B cell (primary cell): ENCODE measurements around the gene OR2J1. TPM values are rescaled to one million over a fixed set of nuclear protein-coding genes. Genes with fewer than 3 reads are reported as not detected.

Experiments
- ATAC-seq: fragments of 200-7000 bp; cut with Tn5 transposase; one replicate; pipeline ENCODE4 v1.10.0; 2021; ENCODE audit warnings: low read depth, mild to moderate bottlenecking, moderate number of reproducible peaks, moderate library complexity
- CTCF ChIA-PET: fragments of 350-600 bp; sonication (Branson Sonifier 250); formaldehyde crosslinking; loops from one replicate; lab custom pipeline; 2021; ENCODE audit warnings: antibody characterized with exemption, inconsistent platforms; lab: Charles Lee
- POLR2A ChIA-PET: fragments of 350-600 bp; sonication (Branson Sonifier 250); formaldehyde crosslinking; loops from one replicate; lab custom pipeline; 2021; ENCODE audit warnings: antibody characterized with exemption; lab: Charles Lee
- DNase-seq: peaks from one replicate; pipeline ENCODE4 v3.0.0; 2013
- H2AFZ ChIP-seq: 2 replicates; pipeline ENCODE4 v1.6.1; 2012; ENCODE audit warnings: mild to moderate bottlenecking, low read depth, low read length; ENCODE audit not compliant: insufficient read depth, poor library complexity, severe bottlenecking
- H3K27ac ChIP-seq, 2 donors: 1 replicate in 1 of 2; 2 replicates in 1 of 2; pipeline ENCODE4 v1.5.1; 2012 to 2013; ENCODE audit warnings: low read length in 2 of 2, mild to moderate bottlenecking in 2 of 2, moderate library complexity in 1 of 2
- H3K27me3 ChIP-seq, 4 experiments: fragments of 200-600 bp in 1 of 4; sonication (generic) in 1 of 4; replicated peaks in 1 of 4; 1 replicate in 2 of 4; 2 replicates in 2 of 4; pipeline versions ENCODE4 v1.6.1 to v1.7.0; 2013 to 2016; ENCODE audit warnings: low read length in 3 of 4, mild to moderate bottlenecking in 2 of 4, mixed read lengths in 1 of 4, moderate library complexity in 1 of 4; ENCODE audit not compliant: insufficient read depth in 4 of 4, control insufficient read depth in 3 of 4; ENCODE audit errors: control extremely low read depth in 1 of 4
- H3K36me3 ChIP-seq, 2 experiments: replicated peaks in 1 of 2; 1 replicate in 1 of 2; 2 replicates in 1 of 2; pipeline versions ENCODE4 v1.6.1 to v1.7.1; 2013; ENCODE audit warnings: low read length in 1 of 2; ENCODE audit not compliant: insufficient read depth in 2 of 2, control insufficient read depth in 1 of 2; ENCODE audit errors: control extremely low read depth in 1 of 2, extremely low read depth in 1 of 2
- H3K4me1 ChIP-seq, 2 donors: fragments of 200-600 bp in 1 of 2; sonication (generic) in 1 of 2; 1 replicate in 1 of 2; 2 replicates in 1 of 2; pipeline versions ENCODE4 v1.5.1 to v1.6.1; 2013 to 2017; ENCODE audit warnings: low read length in 2 of 2; ENCODE audit not compliant: control insufficient read depth in 2 of 2, insufficient read depth in 2 of 2
- H3K4me2 ChIP-seq: replicated peaks from 2 replicates; pipeline ENCODE3; 2012; ENCODE audit warnings: mild to moderate bottlenecking, low read depth, low read length; ENCODE audit not compliant: poor library complexity, severe bottlenecking
- H3K4me3 ChIP-seq, 5 experiments: fragments of 200-600 bp in 1 of 5; sonication (generic) in 1 of 5; 1 replicate in 3 of 5; 2 replicates in 2 of 5; pipeline versions ENCODE4 v1.5.1 to v1.7.0; 2011 to 2016; ENCODE audit warnings: low read length in 4 of 5, mild to moderate bottlenecking in 4 of 5, low read depth in 2 of 5, control low read depth in 1 of 5, moderate library complexity in 1 of 5; ENCODE audit not compliant: insufficient read depth in 1 of 5; ENCODE audit errors: control extremely low read depth in 1 of 5, extremely low read depth in 1 of 5
- H3K79me2 ChIP-seq: fragments of 200-600 bp; sonication (generic); one replicate; pipeline ENCODE4 v1.6.0; 2016; ENCODE audit warnings: low read length; ENCODE audit not compliant: control insufficient read depth, insufficient read depth
- H3K9ac ChIP-seq: fragments of 200-600 bp; sonication (generic); 2 replicates; pipeline ENCODE4 v1.6.1; 2017; ENCODE audit warnings: mild to moderate bottlenecking, low read length, moderate library complexity
- H3K9me3 ChIP-seq, 3 donors: one replicate each; pipeline versions ENCODE4 v1.6.1 to v1.7.1; 2013; ENCODE audit warnings: low read length in 2 of 3; ENCODE audit not compliant: control insufficient read depth in 2 of 3, insufficient read depth in 1 of 3; ENCODE audit errors: control extremely low read depth in 1 of 3
- H4K20me1 ChIP-seq: 2 replicates; pipeline ENCODE4 v1.6.0; 2012; ENCODE audit warnings: mild to moderate bottlenecking, low read length; ENCODE audit not compliant: insufficient read depth, control insufficient read depth, poor library complexity, severe bottlenecking
- H3K27ac Mint-ChIP-seq: one replicate; pipeline ENCODE4 v1.8.0; 2021; ENCODE audit warnings: mixed read lengths
- H3K27me3 Mint-ChIP-seq: one replicate; pipeline ENCODE4 v1.8.0; 2021; ENCODE audit warnings: mixed read lengths
- H3K4me1 Mint-ChIP-seq: one replicate; pipeline ENCODE4 v1.8.0; 2021; ENCODE audit warnings: mixed read lengths
- H3K4me3 Mint-ChIP-seq: one replicate; pipeline ENCODE4 v1.8.0; 2021; ENCODE audit warnings: mixed read lengths
- H3K9me3 Mint-ChIP-seq: one replicate; pipeline ENCODE4 v1.8.0; 2022; ENCODE audit warnings: mixed read lengths; ENCODE audit not compliant: insufficient read depth
- EZH2 ChIP-seq: IDR thresholded peaks from 2 replicates; pipeline ENCODE4 v1.6.1; 2012; ENCODE audit warnings: borderline replicate concordance, low read depth, mild to moderate bottlenecking, moderate library complexity, low read length; ENCODE audit not compliant: insufficient read depth, poor library complexity, severe bottlenecking
- WGBS: methylation state at CpG from one replicate; pipeline ENCODE4 v1.1.5; 2013; ENCODE audit warnings: missing lambda C conversion rate; ENCODE audit not compliant: insufficient coverage; 5-methylcytosine and 5-hydroxymethylcytosine counted together
- intact Hi-C: fragments of 100-400 bp; cut with micrococcal nuclease; formaldehyde crosslinking; loops from one replicate; pipeline ENCODE4 v1.10.0; 2022
- polyA plus RNA-seq: library from polyadenylated mRNA; depleted of rRNA; stranded (reverse); fragments of >200 nt; gene quantifications from 2 replicates; pipeline ENCODE4 v1.2.3, GENCODE V29; 2012
- total RNA-seq, 2 donors: library from RNA; stranded (reverse); fragments of 120-200 nt in 1 of 2; gene quantifications; 1 replicate in 1 of 2; 2 replicates in 1 of 2; pipeline versions ENCODE4 v1.2.3 to v1.2.4, GENCODE V29; 2013 to 2022
- TF ChIP-seq, protein P1 (sequence below): fragments of 200-600 bp; IDR thresholded peaks from one replicate; pipeline ENCODE4 v1.8.0; 2022; ENCODE audit warnings: antibody characterized with exemption, mild to moderate bottlenecking

Gene OR2J1
- total and polyA plus RNA-seq, 2 donors (not counting 1 experiment from before 2014, with no cell fraction given): not detected

DNA sequence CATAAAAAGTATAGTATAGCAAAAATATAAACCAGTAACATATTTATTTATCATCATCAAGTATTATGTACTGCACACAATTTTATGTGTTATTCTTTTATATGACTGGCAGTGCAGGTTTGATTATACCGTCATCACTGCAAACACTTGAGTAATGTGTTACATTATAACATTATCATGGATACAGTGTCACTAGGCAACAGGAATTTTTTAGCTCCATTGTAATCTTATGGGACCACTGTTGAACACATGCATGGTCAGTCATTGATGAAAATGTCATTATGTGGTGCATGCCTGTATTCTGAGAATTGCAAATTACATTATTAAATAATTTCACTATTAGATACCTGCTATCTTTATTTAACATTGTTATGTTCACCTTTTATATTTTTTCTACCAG lies 42.3 kb downstream of the OR2J1 start:
- Mint-ChIP-seq H3K4me3 (no peak overlapping the region), H3K4me1 (no peaks in the 10 kb centered on the region), H3K27me3 (peaks cover 12% of the 10 kb centered on the region), H3K27ac (no peak overlapping the region), H3K9me3 (peaks cover 6% of the 10 kb centered on the region)
- Histone ChIP-seq H3K4me2 (no peak overlapping the region), H3K4me3 (no peak overlapping the region), H4K20me1 (no peaks in the 10 kb centered on the region), H3K27me3 (no peaks in the 10 kb centered on the region), H2AFZ (no peak overlapping the region), H3K9ac (no peak overlapping the region), H3K36me3 (no peaks in the 10 kb centered on the region), H3K9me3 (peaks cover 0 to 6% (median 1%) of the 10 kb centered on the region in 3 donors), H3K4me1 (no peaks in the 10 kb centered on the region), H3K79me2 (no peaks in the 10 kb centered on the region), H3K27ac (no peak overlapping the region)
- intact Hi-C loops: no loop called here
- DNase-seq (no peak), ATAC-seq (no peak)
- CTCF ChIA-PET: no interaction called here
- POLR2A ChIA-PET: no interaction called here
- TF ChIP-seq, protein P1, sequence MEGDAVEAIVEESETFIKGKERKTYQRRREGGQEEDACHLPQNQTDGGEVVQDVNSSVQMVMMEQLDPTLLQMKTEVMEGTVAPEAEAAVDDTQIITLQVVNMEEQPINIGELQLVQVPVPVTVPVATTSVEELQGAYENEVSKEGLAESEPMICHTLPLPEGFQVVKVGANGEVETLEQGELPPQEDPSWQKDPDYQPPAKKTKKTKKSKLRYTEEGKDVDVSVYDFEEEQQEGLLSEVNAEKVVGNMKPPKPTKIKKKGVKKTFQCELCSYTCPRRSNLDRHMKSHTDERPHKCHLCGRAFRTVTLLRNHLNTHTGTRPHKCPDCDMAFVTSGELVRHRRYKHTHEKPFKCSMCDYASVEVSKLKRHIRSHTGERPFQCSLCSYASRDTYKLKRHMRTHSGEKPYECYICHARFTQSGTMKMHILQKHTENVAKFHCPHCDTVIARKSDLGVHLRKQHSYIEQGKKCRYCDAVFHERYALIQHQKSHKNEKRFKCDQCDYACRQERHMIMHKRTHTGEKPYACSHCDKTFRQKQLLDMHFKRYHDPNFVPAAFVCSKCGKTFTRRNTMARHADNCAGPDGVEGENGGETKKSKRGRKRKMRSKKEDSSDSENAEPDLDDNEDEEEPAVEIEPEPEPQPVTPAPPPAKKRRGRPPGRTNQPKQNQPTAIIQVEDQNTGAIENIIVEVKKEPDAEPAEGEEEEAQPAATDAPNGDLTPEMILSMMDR: no peak
- TF ChIP-seq EZH2: no peak
- WGBS: no CpG with 5 or more reads among the region's 1 CpG

- POLR2A ChIA-PET: no interaction called here
- Histone ChIP-seq H3K9ac (no peak overlapping the region), H3K4me2 (no peak overlapping the region), H2AFZ (no peak overlapping the region), H3K9me3 (peaks cover 0 to 6% (median 1%) of the 10 kb centered on the region in 3 donors), H3K4me3 (no peak overlapping the region), H3K27me3 (no peaks in the 10 kb centered on the region), H3K36me3 (no peaks in the 10 kb centered on the region), H3K4me1 (no peaks in the 10 kb centered on the region), H3K27ac (no peak overlapping the region), H3K79me2 (no peaks in the 10 kb centered on the region), H4K20me1 (no peaks in the 10 kb centered on the region)
- DNase-seq (no peak), ATAC-seq (no peak)
- no peaks in the 10 kb centered on the region for H3K4me1 Mint-ChIP-seq
- H3K27me3 Mint-ChIP-seq: peaks cover 12% of the 10 kb centered on the region
- CTCF ChIA-PET: no interaction called here
- H3K9me3 Mint-ChIP-seq: peaks cover 6% of the 10 kb centered on the region
- H3K4me3 Mint-ChIP-seq: no peak overlapping the region
- H3K27ac Mint-ChIP-seq: no peak overlapping the region
- intact Hi-C loops: no loop called here
- no peak for TF ChIP-seq EZH2
- TF ChIP-seq, protein P1: no peak
Observed at GRCh38 chr6:29142309-29142708, 43.0 kb downstream of the OR2J1 start.
